Neural cell (in vitro differentiated cells): Measurements from ENCODE around the gene NR2C1. TPM values are rescaled to one million over a fixed set of nuclear protein-coding genes. Genes with fewer than 3 reads are reported as not detected.

Experiments used
- H2AFZ ChIP-seq: fragments of 200-600, 300-800 bp; sonication (generic), shearing (Covaris generic); 2 replicates; pipeline ENCODE4 v1.6.0; 2014; ENCODE audit warnings: low read depth, mild to moderate bottlenecking, antibody characterized with exemption, low read length, moderate library complexity
- H3F3A ChIP-seq: fragments of 200-600 bp; shearing (Covaris generic); 2 replicates; pipeline ENCODE4 v1.6.1; 2016; ENCODE audit warnings: mild to moderate bottlenecking, moderate library complexity, mixed read lengths, antibody characterized with exemption, low read length; ENCODE audit not compliant: insufficient read depth, poor library complexity, severe bottlenecking
- H3K27ac ChIP-seq: fragments of 200-600, 300-800 bp; sonication (generic), shearing (Covaris generic); 2 replicates; pipeline ENCODE4 v1.5.1; 2014; ENCODE audit warnings: mild to moderate bottlenecking, low read length, moderate library complexity
- H3K27me3 ChIP-seq: fragments of 300-800, 200-600 bp; sonication (generic), shearing (Covaris generic); 2 replicates; pipeline ENCODE4 v1.6.0; 2014; ENCODE audit warnings: mild to moderate bottlenecking, low read depth, low read length, moderate library complexity; ENCODE audit not compliant: insufficient read depth
- H3K36me3 ChIP-seq: fragments of 300-800, 200-600 bp; sonication (generic), shearing (Covaris generic); 2 replicates; pipeline ENCODE4 v1.5.1; 2014; ENCODE audit warnings: mild to moderate bottlenecking, antibody characterized with exemption, low read length, moderate library complexity; ENCODE audit not compliant: insufficient read depth
- H3K4me2 ChIP-seq: fragments of 300-800, 200-600 bp; sonication (generic), shearing (Covaris generic); 2 replicates; pipeline ENCODE4 v1.6.0; 2014; ENCODE audit warnings: mild to moderate bottlenecking, low read length
- H3K4me3 ChIP-seq: fragments of 300-800, 200-600 bp; sonication (generic), shearing (Covaris generic); 2 replicates; pipeline ENCODE4 v1.5.1; 2014; ENCODE audit warnings: mild to moderate bottlenecking, low read length, moderate library complexity
- H3K79me2 ChIP-seq: fragments of 200-600 bp; shearing (Covaris generic); replicated peaks from 2 replicates; pipeline ENCODE4 v1.6.0; 2014; ENCODE audit warnings: mild to moderate bottlenecking, low read length, moderate library complexity; ENCODE audit not compliant: insufficient read depth
- H3K9ac ChIP-seq: fragments of 300-800, 200-600 bp; sonication (generic), shearing (Covaris generic); 2 replicates; pipeline ENCODE4 v1.6.1; 2016; ENCODE audit warnings: mild to moderate bottlenecking, low read length, mixed read lengths
- H3K9me2 ChIP-seq: fragments of 200-600 bp; shearing (Covaris generic); 2 replicates; pipeline ENCODE4 v1.6.1; 2016; ENCODE audit warnings: mild to moderate bottlenecking, low read length, mixed read lengths; ENCODE audit not compliant: insufficient read depth
- H3K9me3 ChIP-seq: fragments of 200-600, 300-800 bp; sonication (generic), shearing (Covaris generic); 2 replicates; pipeline ENCODE4 v1.6.1; 2016; ENCODE audit warnings: mild to moderate bottlenecking, mixed run types, low read length, moderate library complexity, mixed read lengths
- H4K20me1 ChIP-seq: fragments of 200-600 bp; shearing (Covaris generic); 2 replicates; pipeline ENCODE4 v1.6.1; 2016; ENCODE audit warnings: mild to moderate bottlenecking, mixed run types; ENCODE audit not compliant: insufficient read depth
- CTCF ChIP-seq: fragments of 450-650 bp; IDR thresholded peaks from 2 replicates; pipeline ENCODE4 v1.5.1; 2014; ENCODE audit warnings: antibody characterized with exemption, mild to moderate bottlenecking, moderate library complexity; ENCODE audit not compliant: poor library complexity, severe bottlenecking
- EP300 ChIP-seq: fragments of 450-650 bp; conservative IDR thresholded peaks from 2 replicates; pipeline ENCODE4 v1.6.1; 2014; ENCODE audit warnings: antibody characterized with exemption, mild to moderate bottlenecking, moderate library complexity; ENCODE audit not compliant: poor library complexity, severe bottlenecking
- EZH2 ChIP-seq: fragments of 200-600, 300-800 bp; shearing (Covaris generic), sonication (generic); IDR thresholded peaks from 2 replicates; pipeline ENCODE4 v1.6.1; 2014; ENCODE audit warnings: antibody characterized with exemption, low read length, borderline replicate concordance, mild to moderate bottlenecking; ENCODE audit not compliant: insufficient read depth, poor library complexity, severe bottlenecking
- MXI1 ChIP-seq: fragments of 450-650 bp; conservative IDR thresholded peaks from 2 replicates; pipeline ENCODE4 v1.6.1; 2014; ENCODE audit warnings: antibody characterized with exemption, mild to moderate bottlenecking; ENCODE audit not compliant: poor library complexity, severe bottlenecking
- POLR2AphosphoS5 ChIP-seq: IDR thresholded peaks from 2 replicates; pipeline ENCODE4 v1.6.1; 2012
- RAD21 ChIP-seq: fragments of 450-650 bp; conservative IDR thresholded peaks from 2 replicates; pipeline ENCODE4 v1.6.1; 2014; ENCODE audit warnings: antibody characterized with exemption, mild to moderate bottlenecking, moderate library complexity
- REST ChIP-seq: IDR thresholded peaks from 2 replicates; pipeline ENCODE4 v1.6.1; 2012; ENCODE audit warnings: borderline replicate concordance
- SMC3 ChIP-seq: fragments of 450-650 bp; conservative IDR thresholded peaks from 2 replicates; pipeline ENCODE4 v1.6.1; 2014; ENCODE audit warnings: antibody characterized with exemption, mild to moderate bottlenecking, moderate library complexity; ENCODE audit not compliant: poor library complexity
- TAF1 ChIP-seq: IDR thresholded peaks from 2 replicates; pipeline ENCODE4 v1.6.1; 2012; ENCODE audit warnings: low read depth
- polyA plus RNA-seq: library from polyadenylated mRNA; depleted of rRNA; stranded (reverse); fragments of >200 nt; gene quantifications from 2 replicates; pipeline ENCODE4 v1.2.3, GENCODE V29; 2014

NR2C1 gene
- polyA plus RNA-seq, 1 donor from 2014 or later: 137 TPM

- no peak overlapping the region for H3K4me3 ChIP-seq
- TF ChIP-seq EZH2: no peak
- TF ChIP-seq POLR2AphosphoS5: no peak
- no peak for TF ChIP-seq RAD21
- no peak for TF ChIP-seq TAF1
- TF ChIP-seq SMC3: no peak
- TF ChIP-seq CTCF: no peak
- TF ChIP-seq REST: no peak
- TF ChIP-seq EP300: no peak
- no peak for TF ChIP-seq MXI1
- no peaks in the 10 kb centered on the region for H3F3A ChIP-seq
- no peak overlapping the region for H2AFZ ChIP-seq
- H3K27ac ChIP-seq: no peak overlapping the region
- H3K9me2 ChIP-seq: no peaks in the 10 kb centered on the region
- H3K9ac ChIP-seq: no peak overlapping the region
- no peaks in the 10 kb centered on the region for H3K27me3 ChIP-seq
- peaks cover 7% of the 10 kb centered on the region for H3K36me3 ChIP-seq
- H4K20me1 ChIP-seq: no peaks in the 10 kb centered on the region
- no peaks in the 10 kb centered on the region for H3K9me3 ChIP-seq
- no peak overlapping the region for H3K4me2 ChIP-seq
- no peaks in the 10 kb centered on the region for H3K79me2 ChIP-seq
These were observed 19.2 kb downstream of the NR2C1 start for GRCh38 chr12:95054206-95054605.

- TF ChIP-seq RAD21 (no peak), CTCF (no peak), POLR2AphosphoS5 (no peak), SMC3 (no peak), EZH2 (no peak), TAF1 (no peak), MXI1 (no peak), EP300 (no peak), REST (no peak)
- no peak overlapping the region for H3K9ac ChIP-seq
- H3F3A ChIP-seq: no peaks in the 10 kb centered on the region
- peaks cover 6% of the 10 kb centered on the region for H3K36me3 ChIP-seq
- H3K79me2 ChIP-seq: no peaks in the 10 kb centered on the region
- no peak overlapping the region for H3K4me3 ChIP-seq
- H4K20me1 ChIP-seq: no peaks in the 10 kb centered on the region
- no peak overlapping the region for H3K4me2 ChIP-seq
- H2AFZ ChIP-seq: no peak overlapping the region
- no peaks in the 10 kb centered on the region for H3K9me3 ChIP-seq
- no peaks in the 10 kb centered on the region for H3K27me3 ChIP-seq
- no peak overlapping the region for H3K27ac ChIP-seq
- no peaks in the 10 kb centered on the region for H3K9me2 ChIP-seq
These were observed 22.2 kb downstream of the NR2C1 start for GRCh38 chr12:95051241-95051640.
